K562 (cell line): ENCODE data around the gene ATP6V0A1. TPM values are rescaled to one million over a fixed set of nuclear protein-coding genes. Genes with fewer than 3 reads are reported as not detected.
A peak's percentile ranks its signal among the peaks of the same experiment; 100 is the strongest.

Source experiments
- ATAC-seq: fragments of 200-7000 bp; cut with Tn5 transposase; 3 replicates; pipeline ENCODE4 v1.9.1; 2020; ENCODE audit warnings: moderate library complexity
- BruUV-seq: library from RNA; stranded (reverse); fragments of 400-500 nt; replicated peaks from 2 replicates; lab custom pipeline; 2021; lab: Mats Ljungman, UMichigan
- CTCF ChIA-PET: fragments of 300-600 bp; formaldehyde crosslinking; extraction: SDS; loops from one replicate; lab custom pipeline; 2021; ENCODE audit warnings: low intra/inter-chr PET ratio; lab: Yijun Ruan, JAX
- POLR2A ChIA-PET: fragments of 300-600, 350-650 bp; sonication (Branson Sonifier 250); formaldehyde crosslinking; extraction: SDS; loops from one replicate; lab custom pipeline; 2021; ENCODE audit warnings: antibody characterized with exemption, inconsistent platforms; lab: Yijun Ruan, JAX
- DNase-seq, 4 experiments: peaks; one replicate each; pipeline versions ENCODE4 v3.0.0 to v3.0.0-alpha.2; 2011 to 2018; ENCODE audit warnings: low spot score in 3 of 4, mixed read lengths in 3 of 4; ENCODE audit errors: extremely low read depth in 1 of 4
- FAIRE-seq: peaks from 2 replicates; lab custom pipeline; 2011; peaks lifted over from hg19 to GRCh38; lab: Jason Lieb, UNC
- H2AFZ ChIP-seq: 2 replicates; pipeline ENCODE4 v1.6.0; 2011; ENCODE audit warnings: low read depth, low read length, control low read depth, inconsistent platforms
- H3K27ac ChIP-seq: fragments of 200-600 bp; 3 replicates; pipeline ENCODE4 v1.8.0; 2011; ENCODE audit warnings: low read depth, mild to moderate bottlenecking, control low read depth, inconsistent platforms, low read length, moderate library complexity, mixed read lengths; ENCODE audit errors: extremely low read depth
- H3K27me3 ChIP-seq, 2 experiments: fragments of 300-600 bp in 1 of 2; 2 replicates in 1 of 2; 3 replicates in 1 of 2; pipeline versions ENCODE4 v1.6.0 to v1.8.0; 2011; ENCODE audit warnings: inconsistent platforms in 2 of 2, low read length in 2 of 2, mild to moderate bottlenecking in 1 of 2, mixed read lengths in 1 of 2, moderate library complexity in 1 of 2; ENCODE audit not compliant: control insufficient read depth in 2 of 2, insufficient read depth in 2 of 2
- H3K36me3 ChIP-seq: fragments of 300-600 bp; 3 replicates; pipeline ENCODE4 v1.8.0; 2011; ENCODE audit warnings: mild to moderate bottlenecking, low read length, inconsistent platforms; ENCODE audit not compliant: control insufficient read depth, insufficient read depth
- H3K4me1 ChIP-seq, 2 experiments: fragments of 200-600 bp in 1 of 2; replicated peaks in 1 of 2; 2 replicates in 1 of 2; 3 replicates in 1 of 2; pipeline versions ENCODE4 v1.5.1 to v1.8.0; 2011; ENCODE audit warnings: inconsistent platforms in 2 of 2, low read length in 2 of 2, mild to moderate bottlenecking in 1 of 2, mixed read lengths in 1 of 2, moderate library complexity in 1 of 2; ENCODE audit not compliant: control insufficient read depth in 2 of 2, insufficient read depth in 2 of 2
- H3K4me2 ChIP-seq: 2 replicates; pipeline ENCODE4 v1.6.1; 2011; ENCODE audit warnings: low read length, control low read depth, inconsistent platforms, mixed read lengths; ENCODE audit not compliant: insufficient read depth
- H3K4me3 ChIP-seq: fragments of 200-600 bp; sonication (generic), shearing (Covaris generic); 2 replicates; pipeline ENCODE4 v1.5.1; 2016; ENCODE audit warnings: control low read depth, inconsistent platforms
- H3K79me2 ChIP-seq: fragments of 200-600 bp; 3 replicates; pipeline ENCODE4 v1.8.0; 2011; ENCODE audit warnings: low read length, inconsistent platforms; ENCODE audit not compliant: control insufficient read depth, insufficient read depth
- H3K9ac ChIP-seq, 2 experiments: 2 replicates each; pipeline versions ENCODE4 v1.6.0 to v1.6.1; 2011; ENCODE audit warnings: low read depth in 2 of 2, low read length in 2 of 2, control low read depth in 1 of 2, inconsistent platforms in 1 of 2, mild to moderate bottlenecking in 1 of 2, mixed read lengths in 1 of 2; ENCODE audit not compliant: insufficient read depth in 1 of 2
- H3K9me1 ChIP-seq: one replicate; pipeline ENCODE4 v1.6.0; 2011; ENCODE audit warnings: inconsistent platforms, mild to moderate bottlenecking, low read length, moderate library complexity; ENCODE audit not compliant: control insufficient read depth, insufficient read depth
- H3K9me3 ChIP-seq: replicated peaks from 2 replicates; pipeline ENCODE4 v1.5.1; 2011; ENCODE audit warnings: low read depth, low read length, inconsistent platforms; ENCODE audit not compliant: control insufficient read depth, insufficient read depth
- H4K20me1 ChIP-seq: replicated peaks from 2 replicates; pipeline ENCODE4 v1.6.1; 2011; ENCODE audit warnings: low read length, inconsistent platforms, mixed read lengths; ENCODE audit not compliant: control insufficient read depth, insufficient read depth
- CBFA2T2 ChIP-seq: fragments of 450-650 bp; conservative IDR thresholded peaks from 2 replicates; pipeline ENCODE4 v1.6.1; 2017; ENCODE audit warnings: mild to moderate bottlenecking
- CEBPG ChIP-seq, 3 experiments: fragments of 200-800 bp in 1 of 3; sonication (Bioruptor generic) in 1 of 3; sonication (generic) in 1 of 3; formaldehyde crosslinking in 1 of 3; IDR thresholded peaks in 2 of 3; conservative IDR thresholded peaks in 1 of 3; 2 replicates each; pipeline versions ENCODE4 v1.6.1 to v1.8.0; 2016 to 2022; ENCODE audit warnings: missing compliant biosample characterization in 2 of 3, missing genetic modification characterization in 2 of 3, mild to moderate bottlenecking in 1 of 3, missing genetic modification reagents in 1 of 3
- CHCHD3 ChIP-seq: fragments of 250-450 bp; sonication (Bioruptor Pico); IDR thresholded peaks from 2 replicates; pipeline ENCODE4 v2.1.2; 2022; ENCODE audit warnings: mild to moderate bottlenecking
- ETV5 ChIP-seq: sonication (generic); formaldehyde crosslinking; IDR thresholded peaks from 2 replicates; pipeline ENCODE4 v1.4.0; 2020; ENCODE audit warnings: low read depth, mild to moderate bottlenecking, missing genetic modification reagents
- JUNB ChIP-seq: fragments of 450-650 bp; formaldehyde crosslinking; conservative IDR thresholded peaks from 2 replicates; pipeline ENCODE4 v1.4.0; 2020; ENCODE audit warnings: mild to moderate bottlenecking
- LARP7 ChIP-seq: fragments of 450-650 bp; IDR thresholded peaks from 2 replicates; pipeline ENCODE4 v1.6.1; 2016
- NFYB ChIP-seq: IDR thresholded peaks from 2 replicates; pipeline ENCODE4 v1.6.1; 2011; ENCODE audit warnings: mild to moderate bottlenecking, moderate library complexity; ENCODE audit not compliant: insufficient read length; ENCODE audit errors: extremely low read depth
- PHB2 ChIP-seq: fragments of 450-650 bp; IDR thresholded peaks from 2 replicates; pipeline ENCODE4 v1.6.1; 2017; ENCODE audit warnings: low read depth
- POLR2A ChIP-seq: fragments of 450-650 bp; conservative IDR thresholded peaks from 2 replicates; pipeline ENCODE4 v1.6.1; 2016
- SIN3B ChIP-seq: fragments of 450-650 bp; IDR thresholded peaks from 2 replicates; pipeline ENCODE4 v1.6.1; 2017; ENCODE audit warnings: low read depth, mild to moderate bottlenecking, moderate library complexity
- SRSF1 ChIP-seq: fragments of 200-400 bp; formaldehyde crosslinking; IDR thresholded peaks from 2 replicates; pipeline ENCODE4 v1.6.1; 2017; ENCODE audit warnings: mild to moderate bottlenecking, low read depth, low read length, moderate library complexity
- TGIF2 ChIP-seq: sonication (generic); formaldehyde crosslinking; IDR thresholded peaks from 2 replicates; pipeline ENCODE4 v1.8.1; 2022; ENCODE audit warnings: mild to moderate bottlenecking, missing genetic modification reagents, moderate library complexity
- ZNF707 ChIP-seq: fragments of 250-450 bp; sonication (Bioruptor Pico); conservative IDR thresholded peaks from 2 replicates; pipeline ENCODE4 v1.8.0; 2022; ENCODE audit warnings: inconsistent platforms, mild to moderate bottlenecking, moderate library complexity
- ZNF79 ChIP-seq: fragments of 250-450 bp; sonication (Bioruptor Pico); IDR thresholded peaks from 2 replicates; pipeline ENCODE4 v1.4.0; 2020; ENCODE audit warnings: low read depth, mild to moderate bottlenecking, moderate library complexity
- WGBS: fragments of 100-300 bp; shearing (Covaris generic); methylation state at CpG from one replicate; pipeline ENCODE4 v1.1.6; 2016; ENCODE audit warnings: low coverage, mixed read lengths; ENCODE audit not compliant: insufficient coverage; ENCODE audit errors: missing lambda C conversion rate; 5-methylcytosine and 5-hydroxymethylcytosine counted together
- in situ Hi-C: fragments of 300-500 bp; cut with MboI; formaldehyde crosslinking; loops from 4 replicates; pipeline ENCODE4 v1.15.0; 2018; ENCODE audit warnings: inconsistent platforms, mixed read lengths
- intact Hi-C: fragments of 100-400 bp; cut with micrococcal nuclease; formaldehyde crosslinking; loops from 2 replicates; pipeline ENCODE4 v1.14.2; 2022
- polyA plus RNA-seq, 8 experiments: library from polyadenylated mRNA; depleted of rRNA in 4 of 8; stranded (reverse) in 5 of 8; unstranded in 3 of 8; fragments of >200 nt; fragmentation: Nextera tagmentation in 2 of 8; fragmentation: Illumina TruSeq in 1 of 8; extraction: Ambion mirVana in 2 of 8; extraction: Trizol in 1 of 8; gene quantifications; 2 replicates each; pipeline versions ENCODE4 v1.2.1 to v1.2.3, GENCODE V29; 2011 to 2014; ENCODE audit warnings: inconsistent platforms in 1 of 8, missing spikeins in 1 of 8
- total RNA-seq, 7 experiments: library from RNA; depleted of rRNA in 6 of 7; stranded (reverse); fragments of >200 nt in 6 of 7; fragmentation: Illumina TruSeq in 2 of 7; extraction: Trizol in 2 of 7; gene quantifications; 2 replicates each; pipeline versions ENCODE4 v1.2.1 to v1.2.3, GENCODE V29; 2011 to 2021; ENCODE audit warnings: low replicate concordance in 1 of 7
- TF ChIP-seq, protein P1 (sequence below): IDR thresholded peaks from 2 replicates; pipeline ENCODE4 v1.6.1; 2011; ENCODE audit not compliant: insufficient read length; ENCODE audit errors: extremely low read depth
- TF ChIP-seq, protein P2 (sequence below): fragments of 250-450 bp; sonication (Bioruptor Pico); IDR thresholded peaks from 2 replicates; pipeline ENCODE4 v1.5.1; 2021; ENCODE audit warnings: mild to moderate bottlenecking
- TF ChIP-seq, protein P3 (sequence below): sonication (generic); formaldehyde crosslinking; IDR thresholded peaks from 2 replicates; pipeline ENCODE4 v1.8.1; 2022; ENCODE audit warnings: missing genetic modification reagents

ATP6V0A1 gene
- total and polyA plus RNA-seq, 9 of the 15 experiments (the other 6 are each of a cell fraction or from before 2014, with no cell fraction given): 11.8 to 158 (median 75.5) TPM

DNA sequence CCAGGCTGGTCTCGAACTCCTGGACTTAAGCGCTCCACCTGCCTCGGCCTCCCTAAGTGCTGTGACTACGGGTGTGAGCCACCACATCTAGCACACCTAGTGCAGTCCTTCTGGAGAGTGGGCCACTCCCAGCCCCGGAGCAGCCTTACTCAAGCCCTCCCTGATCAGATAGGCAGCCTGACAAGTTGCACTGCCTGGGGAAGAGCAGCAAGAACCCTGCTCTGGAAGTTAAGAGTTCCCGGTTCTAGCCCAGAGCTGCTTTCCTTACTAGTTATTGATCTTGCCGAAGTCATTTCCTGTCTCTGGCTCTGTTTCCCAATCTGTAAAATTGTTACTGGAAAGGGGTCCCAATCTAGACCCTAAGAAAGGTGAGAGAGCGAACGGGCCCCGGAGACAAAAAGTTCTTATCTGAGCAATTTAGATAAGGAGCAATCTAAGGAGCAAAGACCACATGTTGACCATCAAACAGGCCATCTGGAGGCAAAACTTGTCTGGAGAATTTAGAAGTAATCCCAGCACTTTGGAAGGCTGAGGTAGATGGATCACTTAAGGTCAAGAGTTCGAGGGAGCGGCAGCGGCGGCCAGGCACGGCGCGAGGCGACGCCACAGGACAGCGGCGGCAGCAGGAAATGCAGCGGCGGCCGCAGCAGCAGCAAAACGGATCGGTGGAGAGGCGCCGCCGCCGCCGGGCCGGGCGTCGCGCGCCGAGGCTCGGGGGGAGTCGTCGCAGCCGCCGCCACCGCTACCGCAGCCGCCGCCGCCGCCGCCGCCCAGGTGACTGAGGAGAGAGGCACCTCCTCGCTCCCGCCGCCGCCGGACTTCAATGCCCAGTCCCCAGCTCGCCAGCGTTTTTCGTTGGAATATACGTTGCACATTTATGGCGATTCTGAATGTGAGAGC is 73.0 kb downstream of the ATP6V0A1 start:
- peak overlapping the region; percentile 92 for H2AFZ ChIP-seq
- H3K4me3 ChIP-seq: peak overlapping the region; percentile 48
- peaks cover 10% of the 10 kb centered on the region for H3K79me2 ChIP-seq
- H3K36me3 ChIP-seq: no peaks in the 10 kb centered on the region
- WGBS: 5% methylated on average over 47 of the region's 60 CpGs
- H3K27ac ChIP-seq: peak overlapping the region; percentile 83; the same call in 2 of the 3 replicates
- intact Hi-C loops: no loop called here
- peak; percentile 56 to 88 (median 62) for DNase-seq
- peak overlapping the region; percentile 81 for H3K4me2 ChIP-seq
- ATAC-seq: peak; percentile 62
- no peaks in the 10 kb centered on the region for H4K20me1 ChIP-seq
- no peaks in the 10 kb centered on the region for H3K9me3 ChIP-seq
- in situ Hi-C loops: no loop called here
- no peaks in the 10 kb centered on the region for H3K27me3 ChIP-seq
- peak overlapping the region; percentile 68 to 90 for H3K9ac ChIP-seq
- no TSS peak for BruUV-seq
- ChIA-PET CTCF (interaction anchor here (0.8 kb wide), 1 partner anchor 15 kb away, joined by 3 read pairs; no protein-coding TSS in a partner anchor), POLR2A (interaction anchor here (0.8 to 2.2 kb wide), 3 partner anchors 12 to 46 kb away, joined by 3 to 9 read pairs (median 3); partner anchors contain the start of gene PSMC3IP)
- H3K4me1 ChIP-seq: peaks cover 39 to 74% of the 10 kb centered on the region in 2 experiments
- peak; percentile 83 for FAIRE-seq
- no peaks in the 10 kb centered on the region for H3K9me1 ChIP-seq
- TF ChIP-seq ZNF79 (no peak), JUNB (no peak), NFYB (no peak), ZNF707 (CRISPR knock-in tag) (no peak), ETV5 (no peak), TGIF2 (CRISPR knock-in tag) (no peak), SRSF1 (no peak), SIN3B (0 out of 2 replicates have a peak, but pooled peaks have one; percentile 39), PHB2 (no peak), CHCHD3 (CRISPR knock-in tag) (no peak), LARP7 (no peak), CBFA2T2 (peak; percentile 67), CEBPG (CRISPR knock-in tag; IDR thresholded peaks at IDR 0.05) (no peak), CEBPG (tag; conservative IDR thresholded peaks at IDR 0.05 in 1 of 2, IDR thresholded peaks at IDR 0.05 in 1 of 2) (no peak), POLR2A (no peak)
- TF ChIP-seq, protein P1, sequence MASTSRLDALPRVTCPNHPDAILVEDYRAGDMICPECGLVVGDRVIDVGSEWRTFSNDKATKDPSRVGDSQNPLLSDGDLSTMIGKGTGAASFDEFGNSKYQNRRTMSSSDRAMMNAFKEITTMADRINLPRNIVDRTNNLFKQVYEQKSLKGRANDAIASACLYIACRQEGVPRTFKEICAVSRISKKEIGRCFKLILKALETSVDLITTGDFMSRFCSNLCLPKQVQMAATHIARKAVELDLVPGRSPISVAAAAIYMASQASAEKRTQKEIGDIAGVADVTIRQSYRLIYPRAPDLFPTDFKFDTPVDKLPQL: no peak
- TF ChIP-seq, protein P2, sequence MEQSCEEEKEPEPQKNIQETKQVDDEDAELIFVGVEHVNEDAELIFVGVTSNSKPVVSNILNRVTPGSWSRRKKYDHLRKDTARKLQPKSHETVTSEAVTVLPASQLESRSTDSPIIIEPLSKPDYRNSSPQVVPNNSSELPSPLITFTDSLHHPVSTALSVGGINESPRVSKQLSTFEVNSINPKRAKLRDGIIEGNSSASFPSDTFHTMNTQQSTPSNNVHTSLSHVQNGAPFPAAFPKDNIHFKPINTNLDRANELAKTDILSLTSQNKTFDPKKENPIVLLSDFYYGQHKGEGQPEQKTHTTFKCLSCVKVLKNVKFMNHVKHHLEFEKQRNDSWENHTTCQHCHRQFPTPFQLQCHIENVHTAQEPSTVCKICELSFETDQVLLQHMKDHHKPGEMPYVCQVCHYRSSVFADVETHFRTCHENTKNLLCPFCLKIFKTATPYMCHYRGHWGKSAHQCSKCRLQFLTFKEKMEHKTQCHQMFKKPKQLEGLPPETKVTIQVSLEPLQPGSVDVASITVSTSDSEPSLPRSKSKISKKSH (CRISPR knock-in tag): no peak
- TF ChIP-seq, protein P3, sequence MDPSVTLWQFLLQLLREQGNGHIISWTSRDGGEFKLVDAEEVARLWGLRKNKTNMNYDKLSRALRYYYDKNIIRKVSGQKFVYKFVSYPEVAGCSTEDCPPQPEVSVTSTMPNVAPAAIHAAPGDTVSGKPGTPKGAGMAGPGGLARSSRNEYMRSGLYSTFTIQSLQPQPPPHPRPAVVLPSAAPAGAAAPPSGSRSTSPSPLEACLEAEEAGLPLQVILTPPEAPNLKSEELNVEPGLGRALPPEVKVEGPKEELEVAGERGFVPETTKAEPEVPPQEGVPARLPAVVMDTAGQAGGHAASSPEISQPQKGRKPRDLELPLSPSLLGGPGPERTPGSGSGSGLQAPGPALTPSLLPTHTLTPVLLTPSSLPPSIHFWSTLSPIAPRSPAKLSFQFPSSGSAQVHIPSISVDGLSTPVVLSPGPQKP (CRISPR knock-in tag): no peak
